GM06990 (cell line): ENCODE measurements around the gene FMNL2.

Experiments used
- DNase-seq: peaks from one replicate; pipeline ENCODE4 v3.0.0-alpha.2; 2011; ENCODE audit not compliant: insufficient read length; ENCODE audit errors: extremely low read depth
- H3K27me3 ChIP-seq: replicated peaks from 2 replicates; pipeline ENCODE4 v1.6.0; 2011; ENCODE audit warnings: low read length; ENCODE audit not compliant: control insufficient read depth, insufficient read depth
- H3K36me3 ChIP-seq: 2 replicates; pipeline ENCODE4 v1.5.1; 2011; ENCODE audit warnings: low read length; ENCODE audit not compliant: control insufficient read depth, insufficient read depth
- H3K4me3 ChIP-seq: replicated peaks from 2 replicates; pipeline ENCODE4 v1.5.1; 2011; ENCODE audit warnings: low read depth, mild to moderate bottlenecking, control low read depth, low read length
- CTCF ChIP-seq: IDR thresholded peaks from 2 replicates; pipeline ENCODE4 v1.5.1; 2011; ENCODE audit warnings: low read length, control low read depth, mild to moderate bottlenecking, inconsistent platforms; ENCODE audit not compliant: insufficient read depth, poor library complexity, severe bottlenecking

Gene FMNL2

GRCh38 chr2:152559008-152559407, 224.0 kb downstream of the FMNL2 start:
- TF ChIP-seq CTCF = no peak
- Histone ChIP-seq H3K27me3 (no peaks in the 10 kb centered on the region), H3K4me3 (no peak overlapping the region), H3K36me3 (no peaks in the 10 kb centered on the region)
- no peak for DNase-seq

- no peak for DNase-seq
- H3K27me3 ChIP-seq = no peaks in the 10 kb centered on the region
- H3K36me3 ChIP-seq = no peaks in the 10 kb centered on the region
- TF ChIP-seq CTCF = no peak
- H3K4me3 ChIP-seq = no peak overlapping the region
These were observed 225.2 kb downstream of the FMNL2 start for GRCh38 chr2:152560166-152560565.

GRCh38 chr2:152560873-152561595, 226.1 kb downstream of the FMNL2 start:
- H3K36me3 ChIP-seq = no peaks in the 10 kb centered on the region
- TF ChIP-seq CTCF = no peak
- DNase-seq = no peak
- H3K4me3 ChIP-seq = no peak overlapping the region
- H3K27me3 ChIP-seq = no peaks in the 10 kb centered on the region

GRCh38 chr2:152562198-152562884, 227.4 kb downstream of the FMNL2 start:
- TF ChIP-seq CTCF = no peak

GRCh38 chr2:152563764-152564163, 228.8 kb downstream of the FMNL2 start:
- Histone ChIP-seq H3K27me3 (no peaks in the 10 kb centered on the region), H3K4me3 (no peak overlapping the region), H3K36me3 (no peaks in the 10 kb centered on the region)
- TF ChIP-seq CTCF = no peak
- DNase-seq = no peak

More at GRCh38 chr2:152562198-152562884, 227.4 kb downstream of the FMNL2 start:
- no peak for DNase-seq
- Histone ChIP-seq H3K4me3 (no peak overlapping the region), H3K36me3 (no peaks in the 10 kb centered on the region), H3K27me3 (no peaks in the 10 kb centered on the region)
